Epithelial cell of esophagus (primary cell): ENCODE results near the gene CEP97.
"Not testable (repeated sequence)": the region's sequence is repeated elsewhere in the genome, so short reads cannot be mapped to it uniquely, and the experiment has no call there.

Experiments used
- DNase-seq: peaks from one replicate; pipeline ENCODE4 v3.0.0; 2010; ENCODE audit warnings: low read depth
- H3K4me3 ChIP-seq: 2 replicates; pipeline ENCODE4 v1.5.1; 2011; ENCODE audit warnings: mild to moderate bottlenecking, low read length, control low read depth
- TF ChIP-seq, protein P1 (sequence below): IDR thresholded peaks from 2 replicates; pipeline ENCODE4 v1.5.1; 2011; ENCODE audit warnings: low read depth, mild to moderate bottlenecking, low read length, control low read depth, inconsistent platforms; ENCODE audit not compliant: insufficient read depth; ENCODE audit errors: missing control alignments

CEP97 gene

DNA sequence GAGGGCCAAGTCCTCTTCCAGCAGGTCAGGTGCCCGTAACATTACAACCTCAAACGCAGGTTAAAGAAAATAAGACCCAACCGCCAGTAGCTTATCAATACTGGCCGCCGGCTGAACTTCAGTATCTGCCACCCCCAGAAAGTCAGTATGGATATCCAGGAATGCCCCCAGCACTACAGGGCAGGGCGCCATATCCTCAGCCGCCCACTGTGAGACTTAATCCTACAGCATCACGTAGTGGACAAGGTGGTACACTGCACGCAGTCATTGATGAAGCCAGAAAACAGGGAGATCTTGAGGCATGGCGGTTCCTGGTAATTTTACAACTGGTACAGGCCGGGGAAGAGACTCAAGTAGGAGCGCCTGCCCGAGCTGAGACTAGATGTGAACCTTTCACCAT, 30.9 kb upstream of the CEP97 start:
- H3K4me3 ChIP-seq: not testable (repeated sequence)
- DNase-seq: peak; percentile 76
- TF ChIP-seq, protein P1, sequence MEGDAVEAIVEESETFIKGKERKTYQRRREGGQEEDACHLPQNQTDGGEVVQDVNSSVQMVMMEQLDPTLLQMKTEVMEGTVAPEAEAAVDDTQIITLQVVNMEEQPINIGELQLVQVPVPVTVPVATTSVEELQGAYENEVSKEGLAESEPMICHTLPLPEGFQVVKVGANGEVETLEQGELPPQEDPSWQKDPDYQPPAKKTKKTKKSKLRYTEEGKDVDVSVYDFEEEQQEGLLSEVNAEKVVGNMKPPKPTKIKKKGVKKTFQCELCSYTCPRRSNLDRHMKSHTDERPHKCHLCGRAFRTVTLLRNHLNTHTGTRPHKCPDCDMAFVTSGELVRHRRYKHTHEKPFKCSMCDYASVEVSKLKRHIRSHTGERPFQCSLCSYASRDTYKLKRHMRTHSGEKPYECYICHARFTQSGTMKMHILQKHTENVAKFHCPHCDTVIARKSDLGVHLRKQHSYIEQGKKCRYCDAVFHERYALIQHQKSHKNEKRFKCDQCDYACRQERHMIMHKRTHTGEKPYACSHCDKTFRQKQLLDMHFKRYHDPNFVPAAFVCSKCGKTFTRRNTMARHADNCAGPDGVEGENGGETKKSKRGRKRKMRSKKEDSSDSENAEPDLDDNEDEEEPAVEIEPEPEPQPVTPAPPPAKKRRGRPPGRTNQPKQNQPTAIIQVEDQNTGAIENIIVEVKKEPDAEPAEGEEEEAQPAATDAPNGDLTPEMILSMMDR: peak; percentile 65

DNA sequence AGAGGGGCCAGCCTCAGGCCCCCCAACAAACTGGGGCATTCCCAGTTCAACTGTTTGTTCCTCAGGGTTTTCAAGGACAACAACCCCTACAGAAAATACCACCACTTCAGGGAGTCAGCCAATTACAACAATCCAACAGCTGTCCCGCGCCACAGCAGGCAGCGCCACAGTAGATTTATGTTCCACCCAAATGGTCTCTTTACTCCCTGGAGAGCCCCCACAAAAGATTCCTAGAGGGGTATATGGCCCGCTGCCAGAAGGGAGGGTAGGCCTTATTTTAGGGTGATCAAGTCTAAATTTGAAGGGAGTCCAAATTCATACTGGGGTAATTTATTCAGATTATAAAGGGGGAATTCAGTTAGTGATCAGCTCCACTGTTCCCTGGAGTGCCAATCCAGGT, 29.6 kb upstream of the CEP97 start:
- not testable (repeated sequence) for H3K4me3 ChIP-seq, DNase-seq

DNA sequence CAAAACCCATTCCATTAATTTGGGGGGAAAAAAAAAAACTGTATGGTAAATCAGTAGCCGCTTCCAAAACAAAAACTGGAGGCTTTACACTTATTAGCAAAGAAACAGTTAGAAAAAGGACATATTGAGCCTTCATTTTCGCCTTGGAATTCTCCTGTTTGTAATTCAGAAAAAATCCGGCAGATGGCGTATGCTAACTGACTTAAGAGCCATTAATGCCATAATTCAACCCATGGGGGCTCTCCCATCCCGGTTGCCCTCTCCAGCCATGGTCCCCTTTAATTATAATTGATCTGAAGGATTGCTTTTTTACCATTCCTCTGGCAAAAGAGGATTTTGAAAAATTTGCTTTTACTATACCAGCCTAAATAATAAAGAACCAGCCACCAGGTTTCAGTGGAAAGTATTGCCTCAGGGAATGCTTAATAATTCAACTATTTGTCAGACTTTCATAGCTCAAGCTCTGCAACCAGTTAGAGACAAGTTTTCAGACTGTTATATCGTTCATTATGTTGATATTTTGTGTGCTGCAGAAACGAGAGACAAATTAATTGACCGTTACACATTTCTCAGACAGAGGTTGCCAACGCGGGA, 28.5 kb upstream of the CEP97 start:
- DNase-seq: peak; percentile 55
- TF ChIP-seq, protein P1: peak; percentile 62
- no peak overlapping the region for H3K4me3 ChIP-seq

DNA sequence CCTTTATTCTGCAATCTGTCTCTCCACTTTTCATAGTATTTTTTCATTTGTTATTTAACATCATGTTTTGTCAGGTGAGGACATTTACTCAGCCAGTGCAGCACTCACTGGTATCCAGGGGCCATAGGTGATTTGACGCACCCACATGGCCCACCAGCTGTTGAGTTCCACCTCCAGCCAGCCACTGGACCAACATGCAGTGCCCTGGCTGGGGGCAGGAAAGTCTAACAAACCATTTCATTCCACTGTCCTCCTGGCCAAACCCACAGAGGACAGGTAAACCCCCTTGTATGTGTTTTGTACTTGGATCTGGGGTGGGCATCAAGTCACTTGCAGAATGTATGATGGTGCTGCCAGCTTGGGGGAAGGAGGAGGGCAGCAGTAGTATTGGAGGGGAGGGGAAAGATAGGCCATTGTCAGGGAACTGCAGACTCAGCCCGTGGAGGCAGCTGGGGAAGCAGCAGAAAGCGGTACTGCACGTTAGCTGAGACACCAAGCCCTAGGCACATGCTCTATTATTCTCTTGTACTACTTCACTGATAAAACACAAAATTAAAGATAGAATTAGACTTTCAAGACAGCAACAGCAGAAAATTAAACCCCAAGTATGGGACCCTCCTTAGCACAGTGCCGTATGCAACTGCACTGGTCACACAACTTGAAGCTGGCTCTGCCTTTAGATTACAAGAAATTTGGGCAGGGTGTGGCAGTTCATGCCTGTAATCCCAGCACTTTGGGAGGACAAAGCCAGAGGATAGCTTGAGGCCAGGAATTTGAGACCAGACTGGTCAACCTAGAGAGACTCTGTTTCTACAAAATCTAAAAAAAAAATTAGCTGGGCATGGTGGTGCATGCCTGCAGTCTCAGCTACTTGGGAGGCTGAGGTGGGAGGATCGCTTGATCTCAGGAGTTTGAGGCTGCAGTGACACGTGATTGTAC, 22.4 kb upstream of the CEP97 start:
- no peak for DNase-seq
- TF ChIP-seq, protein P1: no peak
- no peak overlapping the region for H3K4me3 ChIP-seq

DNA sequence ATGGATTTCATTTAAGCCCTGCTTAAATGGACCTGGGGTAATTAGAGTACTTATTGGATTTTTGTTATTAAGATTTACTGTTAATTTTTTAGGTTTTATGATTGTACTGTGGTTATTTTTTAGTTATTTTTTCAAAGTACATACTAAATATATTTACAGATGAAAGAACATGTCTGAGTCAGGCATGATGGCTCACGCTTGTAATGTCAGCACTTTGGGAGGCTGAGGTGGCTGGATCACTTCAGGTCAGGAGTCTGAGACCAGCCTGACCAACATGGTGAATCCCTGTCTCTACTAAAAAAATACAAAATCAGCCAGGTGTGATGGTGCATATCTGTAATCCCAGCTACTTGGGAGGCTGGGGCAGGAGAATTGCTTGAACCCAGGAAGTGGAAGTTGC, 21.7 kb upstream of the CEP97 start:
- peak; percentile 72 for DNase-seq
- TF ChIP-seq, protein P1: no peak
- no peak overlapping the region for H3K4me3 ChIP-seq

DNA sequence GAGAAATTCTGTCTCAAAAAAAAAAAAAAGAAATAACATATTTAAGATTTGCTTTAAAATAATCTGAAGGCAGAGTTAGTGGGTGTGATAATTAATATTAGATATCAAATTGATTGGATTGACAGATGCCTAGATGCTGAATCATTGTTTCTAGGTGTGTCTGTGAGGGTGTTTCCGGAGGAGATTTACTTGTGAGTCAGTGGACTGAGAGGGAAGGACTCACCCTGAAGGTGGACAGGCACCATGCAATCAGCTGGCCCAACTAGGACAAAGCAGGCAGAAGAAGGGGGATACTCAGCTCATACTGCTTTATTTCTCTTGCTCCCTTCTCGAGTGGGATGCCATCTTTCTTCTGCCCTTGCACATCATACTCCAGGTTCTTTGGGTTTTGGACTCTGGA, 21.2 kb upstream of the CEP97 start:
- no peak overlapping the region for H3K4me3 ChIP-seq
- DNase-seq: peak; percentile 90
- TF ChIP-seq, protein P1: no peak

DNA sequence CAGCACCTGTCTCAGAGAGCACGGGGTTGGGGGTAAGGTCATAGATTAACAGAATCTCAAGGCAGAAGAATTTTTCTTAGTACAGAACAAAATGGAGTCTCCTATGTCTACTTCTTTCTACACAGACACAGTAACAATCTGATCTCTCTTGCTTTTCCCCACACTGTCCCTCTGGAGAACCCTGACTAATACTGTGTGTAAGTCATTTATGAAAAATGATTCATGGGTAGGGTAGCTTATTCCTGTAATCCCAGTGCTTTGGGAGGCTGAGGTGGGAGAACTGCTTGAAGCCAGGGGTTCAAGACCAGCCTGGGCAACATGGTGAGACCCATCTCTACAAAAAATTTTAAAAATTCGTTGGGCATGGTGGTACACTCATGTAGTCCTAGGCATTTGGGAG, 19.8 kb upstream of the CEP97 start:
- not testable (repeated sequence) for H3K4me3 ChIP-seq
- peak; percentile 72 for DNase-seq

DNA sequence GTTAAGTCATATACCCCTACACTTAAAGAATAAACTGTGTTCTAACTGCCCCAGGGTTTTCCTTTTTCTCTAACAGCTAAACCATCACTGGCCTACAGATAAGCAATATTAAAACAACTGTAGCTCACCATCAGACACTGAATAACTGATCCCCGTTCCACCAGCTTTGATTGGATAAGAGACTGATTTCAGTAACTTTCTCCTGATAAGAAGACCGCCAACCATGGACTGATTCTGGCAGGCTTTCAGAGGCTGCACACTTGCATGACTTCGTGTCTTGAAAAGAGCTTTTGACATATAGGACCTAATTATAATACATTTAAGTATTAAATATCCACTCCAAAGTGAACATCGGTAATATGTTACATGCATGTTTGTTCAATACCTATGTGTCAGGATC, 15.3 kb upstream of the CEP97 start:
- DNase-seq: no peak
- TF ChIP-seq, protein P1: no peak
- no peak overlapping the region for H3K4me3 ChIP-seq
